K562 (cell line): ENCODE measurements around the gene ATCAY. TPM values are rescaled to one million over a fixed set of nuclear protein-coding genes. Genes with fewer than 3 reads are reported as not detected.
A peak's percentile ranks its signal among the peaks of the same experiment; 100 is the strongest.

Source experiments
- ATF3 ChIP-seq, 2 experiments: fragments of 450-650 bp in 1 of 2; sonication (generic) in 1 of 2; formaldehyde crosslinking in 1 of 2; IDR thresholded peaks in 1 of 2; conservative IDR thresholded peaks in 1 of 2; 2 replicates each; pipeline versions ENCODE4 v1.6.1 to v1.8.1; 2016 to 2023; ENCODE audit warnings: mild to moderate bottlenecking in 2 of 2, moderate library complexity in 2 of 2, inconsistent platforms in 1 of 2, missing genetic modification reagents in 1 of 2
- BCOR ChIP-seq: fragments of 450-650 bp; IDR thresholded peaks from 2 replicates; pipeline ENCODE4 v1.6.1; 2016
- CAMTA2 ChIP-seq: fragments of 250-450 bp; sonication (Bioruptor Pico); conservative IDR thresholded peaks from 2 replicates; pipeline ENCODE4 v1.5.1; 2022
- E2F1 ChIP-seq: sonication (generic); formaldehyde crosslinking; IDR thresholded peaks from 2 replicates; pipeline ENCODE4 v1.8.1; 2023; ENCODE audit warnings: mild to moderate bottlenecking, missing genetic modification reagents, moderate library complexity
- HBP1 ChIP-seq: fragments of 450-650 bp; formaldehyde crosslinking; IDR thresholded peaks from 2 replicates; pipeline ENCODE4 v1.4.0; 2022; ENCODE audit warnings: missing genetic modification characterization
- HSF4 ChIP-seq: fragments of 250-450 bp; sonication (Bioruptor Pico); IDR thresholded peaks from 2 replicates; pipeline ENCODE4 v2.1.2; 2022; ENCODE audit warnings: mild to moderate bottlenecking, moderate library complexity, borderline replicate concordance
- MGA ChIP-seq: fragments of 450-650 bp; IDR thresholded peaks from 2 replicates; pipeline ENCODE4 v1.6.1; 2016; ENCODE audit warnings: mild to moderate bottlenecking, moderate library complexity
- NFATC3 ChIP-seq: fragments of 450-650 bp; IDR thresholded peaks from 2 replicates; pipeline ENCODE4 v1.6.1; 2017; ENCODE audit warnings: mild to moderate bottlenecking
- RBM17 ChIP-seq: fragments of 200-400 bp; formaldehyde crosslinking; IDR thresholded peaks from 2 replicates; pipeline ENCODE4 v1.6.1; 2017; ENCODE audit warnings: low read depth, mild to moderate bottlenecking, low read length, borderline replicate concordance
- TEAD2 ChIP-seq: fragments of 450-650 bp; IDR thresholded peaks from 2 replicates; pipeline ENCODE4 v1.6.1; 2016; ENCODE audit warnings: missing genetic modification characterization, control low read depth, missing compliant biosample characterization
- ZKSCAN8 ChIP-seq: fragments of 200-800 bp; sonication (Bioruptor generic); IDR thresholded peaks from 2 replicates; pipeline ENCODE4 v1.6.1; 2016; ENCODE audit warnings: missing genetic modification characterization, missing compliant biosample characterization
- polyA plus RNA-seq, 8 experiments: library from polyadenylated mRNA; depleted of rRNA in 4 of 8; stranded (reverse) in 5 of 8; unstranded in 3 of 8; fragments of >200 nt; fragmentation: Nextera tagmentation in 2 of 8; fragmentation: Illumina TruSeq in 1 of 8; extraction: Ambion mirVana in 2 of 8; extraction: Trizol in 1 of 8; gene quantifications; 2 replicates each; pipeline versions ENCODE4 v1.2.1 to v1.2.3, GENCODE V29; 2011 to 2014; ENCODE audit warnings: inconsistent platforms in 1 of 8, missing spikeins in 1 of 8
- total RNA-seq, 7 experiments: library from RNA; depleted of rRNA in 6 of 7; stranded (reverse); fragments of >200 nt in 6 of 7; fragmentation: Illumina TruSeq in 2 of 7; extraction: Trizol in 2 of 7; gene quantifications; 2 replicates each; pipeline versions ENCODE4 v1.2.1 to v1.2.3, GENCODE V29; 2011 to 2021; ENCODE audit warnings: low replicate concordance in 1 of 7

ATCAY gene
- total and polyA plus RNA-seq, 9 of the 15 experiments (the other 6 are each of a cell fraction or from before 2014, with no cell fraction given): not detected

GRCh38 chr19:3968556-3969434 lies 88.3 kb downstream of the ATCAY start (continued):
- no peak for TF ChIP-seq MGA
- TF ChIP-seq NFATC3: no peak
- no peak for TF ChIP-seq BCOR
- TF ChIP-seq HBP1 (CRISPR knock-in tag): no peak
- TF ChIP-seq ATF3 (IDR thresholded peaks at IDR 0.05): peak; percentile 90
- no peak for TF ChIP-seq ATF3 (CRISPR knock-in tag; conservative IDR thresholded peaks at IDR 0.05)
- no peak for TF ChIP-seq E2F1 (CRISPR knock-in tag)
- TF ChIP-seq RBM17: no peak
- TF ChIP-seq CAMTA2: no peak
- TF ChIP-seq TEAD2 (tag): peak; percentile 67; the same call in 1 of the 2 replicates
- TF ChIP-seq HSF4 (CRISPR knock-in tag): no peak
- TF ChIP-seq ZKSCAN8 (CRISPR knock-in tag): 0 out of 2 replicates have a peak, but pooled peaks have one; percentile 47
